Right lobe of liver (tissue), 4 donors: ENCODE data around the gene RXFP3.

Source experiments
- POLR2A ChIP-seq: fragments of 450-650 bp; IDR thresholded peaks from one replicate; pipeline ENCODE4 v1.6.1; 2017; ENCODE audit warnings: antibody characterized with exemption, mild to moderate bottlenecking
- TF ChIP-seq, protein P1 (sequence below), 4 donors: fragments of 200-600 bp in 3 of 4; fragments of 450-650 bp in 1 of 4; IDR thresholded peaks; one replicate each; pipeline versions ENCODE4 v1.5.1 to v1.8.0; 2016 to 2022; ENCODE audit warnings: antibody characterized with exemption in 4 of 4, mild to moderate bottlenecking in 2 of 4
- donor health status: DM: no; HTN: no; CAD: no.
- donor health status: DM: no; HTN: no; CAD: no.
- donor health status: DM: no; HTN: yes; CAD: no.

DNA sequence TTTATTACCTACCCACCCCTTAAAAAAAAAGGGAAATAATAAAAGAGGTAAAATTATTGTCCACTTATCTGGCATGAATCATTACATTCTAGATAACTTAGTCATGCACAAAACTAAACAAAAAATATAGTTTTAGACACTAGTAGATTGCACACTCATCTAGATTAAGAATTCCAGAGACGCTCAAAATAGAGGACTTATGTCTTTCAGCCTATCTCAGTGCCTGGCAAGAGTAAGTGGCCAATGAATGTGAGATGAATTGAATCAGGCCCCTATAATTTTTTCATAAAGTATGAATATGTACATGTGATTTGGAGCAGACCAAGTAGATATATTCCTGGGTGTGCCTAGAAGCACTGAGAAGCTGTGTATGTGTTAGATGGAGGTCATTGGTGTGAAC, 2.0 kb upstream of the RXFP3 start:
- TF ChIP-seq, protein P1, sequence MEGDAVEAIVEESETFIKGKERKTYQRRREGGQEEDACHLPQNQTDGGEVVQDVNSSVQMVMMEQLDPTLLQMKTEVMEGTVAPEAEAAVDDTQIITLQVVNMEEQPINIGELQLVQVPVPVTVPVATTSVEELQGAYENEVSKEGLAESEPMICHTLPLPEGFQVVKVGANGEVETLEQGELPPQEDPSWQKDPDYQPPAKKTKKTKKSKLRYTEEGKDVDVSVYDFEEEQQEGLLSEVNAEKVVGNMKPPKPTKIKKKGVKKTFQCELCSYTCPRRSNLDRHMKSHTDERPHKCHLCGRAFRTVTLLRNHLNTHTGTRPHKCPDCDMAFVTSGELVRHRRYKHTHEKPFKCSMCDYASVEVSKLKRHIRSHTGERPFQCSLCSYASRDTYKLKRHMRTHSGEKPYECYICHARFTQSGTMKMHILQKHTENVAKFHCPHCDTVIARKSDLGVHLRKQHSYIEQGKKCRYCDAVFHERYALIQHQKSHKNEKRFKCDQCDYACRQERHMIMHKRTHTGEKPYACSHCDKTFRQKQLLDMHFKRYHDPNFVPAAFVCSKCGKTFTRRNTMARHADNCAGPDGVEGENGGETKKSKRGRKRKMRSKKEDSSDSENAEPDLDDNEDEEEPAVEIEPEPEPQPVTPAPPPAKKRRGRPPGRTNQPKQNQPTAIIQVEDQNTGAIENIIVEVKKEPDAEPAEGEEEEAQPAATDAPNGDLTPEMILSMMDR (IDR thresholded peaks at IDR 0.05), result no peak
- TF ChIP-seq POLR2A, result no peak
